DMS153 treated with DMSO at 0.1 percent for 48 hours (cell line): Measurements from ENCODE around the gene ADAMTSL5.

Source experiments
- DNase-seq: peaks from one replicate; lab custom pipeline; 2025; ENCODE audit not compliant: unreplicated experiment; lab: John Stamatoyannopoulos, UW

Gene ADAMTSL5

DNA sequence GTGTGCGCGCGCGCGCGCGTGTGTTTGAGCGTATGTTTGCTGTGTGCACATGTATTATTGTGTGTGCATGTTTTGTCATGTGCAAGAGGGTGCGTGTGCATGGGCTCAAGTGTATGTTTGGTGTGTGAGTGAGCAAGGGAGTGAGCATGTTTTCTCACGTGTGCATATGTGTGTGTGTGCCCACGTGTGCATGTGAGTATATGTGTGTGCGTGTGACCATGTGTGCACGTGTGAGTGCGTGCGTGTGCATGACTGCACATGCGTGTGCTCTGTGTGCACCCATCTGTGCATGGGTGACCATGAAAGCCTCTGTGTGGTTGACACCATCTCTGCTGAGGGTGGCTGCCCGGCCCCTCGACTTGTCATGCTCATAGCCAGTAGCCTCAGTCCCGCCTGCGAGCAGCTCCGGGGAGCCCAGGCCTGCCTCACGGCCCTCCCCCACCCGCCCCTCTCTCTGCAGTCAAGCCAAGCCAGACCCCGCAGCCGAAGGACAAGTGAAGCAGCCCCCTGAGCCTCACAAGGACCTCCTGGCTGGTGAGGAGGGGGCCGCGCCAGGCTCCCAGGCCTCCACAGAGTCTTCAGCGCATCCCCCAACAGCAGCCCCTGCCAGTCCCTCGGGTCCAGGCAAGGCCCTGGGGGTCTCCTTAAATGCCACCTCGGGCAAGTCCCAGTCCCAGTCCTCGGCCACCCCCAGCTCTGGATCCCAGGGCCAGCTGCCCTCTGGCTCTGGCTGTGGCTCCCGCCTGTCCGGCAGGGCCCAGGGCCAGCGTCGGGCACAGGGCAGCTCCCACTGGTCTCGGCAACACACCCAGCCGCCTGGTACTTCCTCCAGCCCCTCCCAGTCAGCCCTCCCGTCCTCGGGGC lies 15.9 kb downstream of the ADAMTSL5 start:
- no peak for DNase-seq

DNA sequence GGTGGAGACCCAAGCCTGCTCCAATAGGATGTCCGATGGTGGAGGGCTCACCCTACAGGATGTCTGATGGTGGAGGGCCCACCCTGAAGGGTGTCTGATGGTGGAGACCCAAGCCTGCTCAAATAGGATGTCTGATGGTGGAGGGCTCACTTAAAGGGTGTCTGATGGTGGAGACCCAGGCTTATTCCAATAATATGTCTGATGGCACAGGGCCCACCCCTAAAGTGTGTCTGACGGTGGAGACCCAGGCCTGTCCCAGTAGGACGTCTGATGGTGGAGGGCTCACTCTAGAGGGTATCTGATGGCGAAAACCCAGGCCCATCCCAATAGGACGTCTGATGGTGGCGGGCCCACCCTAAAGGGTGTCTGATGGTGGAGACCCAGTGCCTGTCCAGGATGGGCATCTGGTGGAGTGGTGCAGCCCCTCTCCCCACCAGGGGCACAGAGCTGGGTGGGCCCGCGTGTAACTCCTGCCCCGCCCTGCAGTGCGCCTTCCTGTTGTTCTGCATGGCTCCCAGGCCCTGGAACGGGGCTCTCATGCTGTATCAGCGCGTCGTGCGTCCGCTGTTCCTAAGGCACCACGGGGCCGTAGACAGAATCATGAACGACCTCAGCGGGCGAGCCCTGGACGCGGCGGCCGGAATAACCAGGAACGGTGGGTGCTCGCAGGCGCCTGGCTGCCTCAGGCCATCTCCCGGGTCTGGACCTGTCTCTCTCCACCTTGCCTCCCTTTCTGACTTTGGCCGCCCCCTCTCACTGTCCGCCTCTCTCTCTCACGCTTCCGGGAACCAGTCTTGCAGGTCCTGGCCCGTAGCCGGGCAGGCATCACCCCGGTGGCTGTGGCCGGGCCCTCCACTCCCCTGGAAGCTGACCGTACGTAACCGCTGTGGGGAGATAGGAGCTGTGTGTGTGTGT lies 16.8 kb downstream of the ADAMTSL5 start:
- no peak for DNase-seq

DNA sequence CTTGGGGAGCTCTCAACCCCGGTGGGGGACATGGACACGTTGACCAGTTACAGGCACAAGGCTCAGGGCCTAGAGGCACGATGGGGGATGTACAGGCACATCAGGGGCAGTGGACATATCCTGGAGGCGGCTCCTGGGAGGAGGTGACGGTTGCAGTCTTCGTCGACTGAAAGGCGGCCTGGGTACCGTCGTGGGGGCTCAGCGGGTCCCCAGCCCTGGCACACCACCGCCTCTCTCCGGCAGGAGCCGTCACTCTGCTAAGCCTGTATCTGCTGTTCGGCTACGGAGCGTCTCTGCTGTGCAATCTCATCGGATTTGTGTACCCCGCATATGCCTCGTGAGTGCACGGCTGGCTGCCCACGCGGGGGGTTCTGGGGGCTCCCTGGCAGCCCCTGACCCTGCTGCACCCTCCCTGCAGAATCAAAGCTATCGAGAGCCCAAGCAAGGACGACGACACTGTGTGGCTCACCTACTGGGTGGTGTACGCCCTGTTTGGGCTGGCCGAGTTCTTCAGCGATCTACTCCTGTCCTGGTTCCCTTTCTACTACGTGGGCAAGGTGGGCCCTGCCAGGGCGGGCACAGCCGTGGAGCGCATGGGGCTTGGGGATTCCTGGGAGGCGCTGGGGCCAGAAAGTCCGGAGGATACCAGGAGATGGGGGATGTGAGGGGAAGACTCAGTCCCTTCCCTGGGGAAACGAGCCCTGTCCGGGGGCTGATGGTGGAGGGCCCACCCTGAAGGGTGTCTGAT lies 17.6 kb downstream of the ADAMTSL5 start:
- DNase-seq = no peak

GRCh38 chr19:1494115-1494815 lies 18.6 kb downstream of the ADAMTSL5 start:
- no peak for DNase-seq

GRCh38 chr19:1492474-1493006 lies 20.3 kb downstream of the ADAMTSL5 start:
- DNase-seq = no peak

- DNase-seq = no peak
These were observed 21.0 kb downstream of the ADAMTSL5 start for GRCh38 chr19:1491849-1492170.

DNA sequence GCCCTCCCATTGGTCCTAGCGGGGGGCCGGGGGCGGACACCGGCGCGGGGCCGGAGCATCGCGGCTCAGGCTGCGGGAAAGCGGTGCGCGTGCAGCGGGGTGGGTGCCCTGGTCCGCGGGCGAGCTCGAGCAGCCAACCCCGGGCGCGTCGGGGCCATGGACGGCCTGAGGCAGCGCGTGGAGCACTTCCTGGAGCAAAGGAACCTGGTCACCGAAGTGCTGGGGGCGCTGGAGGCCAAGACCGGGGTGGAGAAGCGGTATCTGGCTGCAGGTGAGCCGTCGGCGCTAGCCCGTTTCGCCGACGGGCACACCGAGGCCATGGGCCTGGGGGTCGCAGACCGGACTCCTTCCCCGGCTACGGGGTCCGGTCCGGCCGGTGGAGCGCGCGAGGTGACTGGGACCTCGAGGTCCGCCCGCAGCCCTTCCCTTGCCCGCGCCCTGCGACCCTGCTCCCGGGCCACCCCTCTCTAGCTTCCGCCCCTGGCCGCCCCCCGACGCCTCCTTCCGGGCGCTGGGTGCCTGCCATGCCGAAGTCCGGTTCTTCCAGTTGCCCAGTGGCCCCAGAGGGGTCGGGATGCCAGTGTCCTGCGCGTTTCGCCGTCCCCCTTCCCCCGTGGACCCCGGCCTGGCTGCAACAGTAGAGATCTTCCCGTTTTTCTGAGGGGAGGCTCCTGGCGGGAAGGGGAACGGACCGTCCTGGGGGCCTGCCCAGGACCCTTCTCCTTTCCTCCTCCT lies 21.5 kb downstream of the ADAMTSL5 start, which contains the start of gene REEP6:
Gene REEP6 (plus strand): TSS at position 68 of the 735 bp plus-strand sequence. CDS start 89 bp downstream, at position 157.
- no peak for DNase-seq

GRCh38 chr19:1490311-1491113 lies 22.3 kb downstream of the ADAMTSL5 start, which contains the start of gene PCSK4:
Gene PCSK4, minus strand, starts transcription at chr19:1490350. Its CDS starts 4 bp downstream, at chr19:1490346.
- peak; percentile 86 for DNase-seq

- no peak for DNase-seq
These were observed 23.1 kb downstream of the ADAMTSL5 start for GRCh38 chr19:1489463-1490310.

DNA sequence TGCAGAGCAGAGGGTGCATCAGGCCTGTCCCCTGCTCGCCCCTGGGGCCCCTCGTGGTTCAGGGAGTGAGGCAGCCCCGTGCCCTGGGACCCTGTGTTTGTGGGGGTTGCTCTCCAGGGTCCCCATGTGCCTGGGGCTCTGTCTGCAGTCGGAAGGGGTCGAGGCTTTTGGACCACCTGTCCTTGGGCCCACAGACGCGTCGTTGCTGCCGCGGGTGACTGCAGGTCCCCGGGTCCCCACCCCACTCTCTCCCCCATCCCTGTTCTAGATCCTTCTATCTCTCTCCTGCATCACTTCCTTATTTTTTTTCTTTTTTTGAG lies 24.6 kb downstream of the ADAMTSL5 start:
- no peak for DNase-seq

GRCh38 chr19:1487576-1488281 lies 25.1 kb downstream of the ADAMTSL5 start:
- DNase-seq = no peak

DNA sequence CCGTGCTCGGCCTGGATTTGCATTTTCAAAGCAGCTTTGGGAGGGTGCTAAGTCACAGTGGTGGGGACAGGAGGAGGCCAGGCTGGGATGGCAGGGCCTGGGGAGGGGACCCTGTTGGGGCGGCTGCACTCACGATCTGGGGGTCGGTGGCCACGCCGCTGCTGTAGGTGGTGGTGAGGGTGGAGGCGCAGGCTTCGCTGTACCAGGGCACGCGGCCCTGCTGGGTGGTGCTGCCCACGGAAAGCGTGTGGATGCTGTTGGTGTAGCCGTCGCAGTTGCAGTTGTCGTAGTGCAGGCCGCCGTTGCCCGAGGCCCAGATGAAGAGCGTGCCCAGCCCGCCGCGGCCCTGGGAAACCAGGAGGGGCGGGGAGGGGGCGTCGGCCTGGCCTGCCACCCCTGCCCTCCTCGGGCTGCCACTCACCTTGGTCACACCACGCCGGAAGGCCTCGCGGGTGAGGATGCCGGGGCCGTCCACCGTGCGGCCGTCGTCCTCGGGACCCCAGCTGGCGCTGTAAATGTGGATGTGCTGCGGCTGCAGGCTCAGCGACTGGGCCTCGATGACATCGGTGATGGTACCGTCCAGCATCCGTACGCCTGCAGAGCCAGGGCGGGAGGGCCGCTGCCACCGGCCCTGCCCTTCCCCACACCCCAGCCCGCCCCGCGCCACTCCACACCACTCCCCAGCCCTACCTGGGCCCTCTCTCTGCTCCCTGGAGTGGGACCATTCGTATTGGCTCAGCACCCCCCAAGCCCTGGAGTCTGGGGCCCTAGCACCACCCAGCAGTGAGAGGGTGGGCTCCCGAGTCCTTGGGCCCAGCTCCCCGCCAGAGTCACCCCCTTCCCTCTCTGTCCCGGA lies 25.9 kb downstream of the ADAMTSL5 start:
- no peak for DNase-seq

- DNase-seq = no peak
These were observed 28.8 kb downstream of the ADAMTSL5 start for GRCh38 chr19:1483979-1484428.

DNA sequence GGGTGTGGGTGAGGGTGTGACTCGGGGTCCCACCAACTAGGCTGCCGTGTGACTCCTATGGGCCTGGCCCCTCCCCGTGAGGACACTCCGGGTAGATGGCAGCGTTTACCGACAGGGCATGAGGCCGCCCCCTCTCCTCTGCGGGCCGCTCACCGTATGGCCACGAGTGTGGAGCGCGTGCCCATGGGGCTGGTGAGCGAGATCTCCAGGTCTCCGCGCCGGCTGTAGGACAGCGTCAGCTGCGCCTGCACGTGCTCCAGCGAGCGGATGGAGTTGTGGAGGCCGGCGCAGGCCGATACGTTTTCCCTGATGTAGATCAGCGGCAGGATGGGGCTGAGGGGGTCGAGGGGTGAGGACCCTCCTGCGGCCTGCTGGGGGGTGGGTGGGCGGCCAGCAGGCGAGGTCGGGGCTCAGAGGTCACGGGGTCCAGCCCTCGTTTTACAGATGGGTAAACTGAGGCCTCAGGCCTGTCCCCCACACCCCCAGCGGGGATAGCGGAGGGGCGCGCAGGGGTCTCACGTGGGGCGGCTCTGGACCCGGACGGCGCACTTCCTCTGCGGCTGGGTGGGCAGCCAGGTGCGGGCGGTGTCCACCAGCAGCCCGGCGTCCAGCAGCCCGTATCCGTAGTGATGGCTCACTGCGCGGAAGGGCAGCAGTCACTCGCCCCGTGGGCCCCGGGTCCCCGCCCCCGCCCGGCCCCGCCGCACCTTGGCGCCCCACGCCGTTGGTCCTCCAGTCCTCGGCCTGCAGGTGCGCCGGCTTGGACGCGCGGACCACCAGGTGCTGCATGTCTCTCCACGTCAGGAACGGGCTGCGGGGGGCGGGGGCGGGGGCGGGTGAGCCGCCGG lies 29.5 kb downstream of the ADAMTSL5 start:
- no peak for DNase-seq

- DNase-seq = no peak
These were observed 30.3 kb downstream of the ADAMTSL5 start for GRCh38 chr19:1482361-1483130.
